ENCODE results near the gene MLLT1.
A peak's percentile ranks its signal among the peaks of the same experiment; 100 is the strongest.

DNA sequence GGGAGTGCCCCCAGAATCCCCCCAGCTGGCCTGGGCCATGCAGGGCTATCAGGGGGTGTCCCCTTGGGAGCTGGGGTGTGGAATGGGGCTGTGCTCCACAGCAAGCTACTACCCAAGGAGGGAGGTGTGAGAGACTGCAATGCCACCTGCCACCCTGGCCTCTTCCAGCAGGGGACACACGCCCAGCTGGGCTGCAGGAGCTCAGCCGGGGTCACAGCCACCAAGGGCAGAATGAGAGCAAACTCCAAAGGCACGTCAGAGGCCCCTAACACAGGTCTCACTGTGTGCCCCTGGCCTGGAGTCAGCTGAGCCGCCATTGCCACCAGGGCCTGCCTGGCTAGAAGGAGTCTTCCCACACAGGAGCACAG lies 55.5 kb downstream of the MLLT1 start:
- TF ChIP-seq, protein P1, sequence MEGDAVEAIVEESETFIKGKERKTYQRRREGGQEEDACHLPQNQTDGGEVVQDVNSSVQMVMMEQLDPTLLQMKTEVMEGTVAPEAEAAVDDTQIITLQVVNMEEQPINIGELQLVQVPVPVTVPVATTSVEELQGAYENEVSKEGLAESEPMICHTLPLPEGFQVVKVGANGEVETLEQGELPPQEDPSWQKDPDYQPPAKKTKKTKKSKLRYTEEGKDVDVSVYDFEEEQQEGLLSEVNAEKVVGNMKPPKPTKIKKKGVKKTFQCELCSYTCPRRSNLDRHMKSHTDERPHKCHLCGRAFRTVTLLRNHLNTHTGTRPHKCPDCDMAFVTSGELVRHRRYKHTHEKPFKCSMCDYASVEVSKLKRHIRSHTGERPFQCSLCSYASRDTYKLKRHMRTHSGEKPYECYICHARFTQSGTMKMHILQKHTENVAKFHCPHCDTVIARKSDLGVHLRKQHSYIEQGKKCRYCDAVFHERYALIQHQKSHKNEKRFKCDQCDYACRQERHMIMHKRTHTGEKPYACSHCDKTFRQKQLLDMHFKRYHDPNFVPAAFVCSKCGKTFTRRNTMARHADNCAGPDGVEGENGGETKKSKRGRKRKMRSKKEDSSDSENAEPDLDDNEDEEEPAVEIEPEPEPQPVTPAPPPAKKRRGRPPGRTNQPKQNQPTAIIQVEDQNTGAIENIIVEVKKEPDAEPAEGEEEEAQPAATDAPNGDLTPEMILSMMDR (IDR thresholded peaks at IDR 0.05), result peak in 3 of 7 experiments; percentile 7 to 13 (median 7)
- TF ChIP-seq EP300 (IDR thresholded peaks at IDR 0.05), result no peak
- no peak for TF ChIP-seq POLR2AphosphoS5 (IDR thresholded peaks at IDR 0.05)
- TF ChIP-seq POLR2A (IDR thresholded peaks at IDR 0.05), result no peak

All from stomach (tissue), 4 donors.